Activated CD4-positive, alpha-beta T cell treated with anti-CD3 and anti-CD28 coated beads, Interleukin-10, Interleukin-2, amounts not matched to agents 100 ng/mL and 50 ng/mL, durations not matched to agents 16 hours and 8 hours (primary cell): ENCODE results near the gene PLK5.

Experiments used
- DNase-seq: peaks from one replicate; pipeline ENCODE4 v3.0.0-alpha.2; 2020

The PLK5 gene

GRCh38 chr19:1580957-1581356, 57.1 kb downstream of the PLK5 start:
- DNase-seq = no peak

GRCh38 chr19:1582201-1582600, 58.3 kb downstream of the PLK5 start:
- no peak for DNase-seq

- DNase-seq = no peak
These were observed 60.8 kb downstream of the PLK5 start for GRCh38 chr19:1584500-1585242.

GRCh38 chr19:1585243-1585580, 61.3 kb downstream of the PLK5 start:
- DNase-seq = no peak
